GM19372 (cell line): ENCODE results near the gene NUTM2B.
"Not testable (repeated sequence)": the region's sequence is repeated elsewhere in the genome, so short reads cannot be mapped to it uniquely, and the experiment has no call there.

Source experiments
- ATAC-seq: cut with Tn5 transposase; IDR thresholded peaks from one replicate; pipeline ENCODE4 v1.9.1; 2021; ENCODE audit warnings: mild to moderate bottlenecking, low read depth, moderate library complexity; ENCODE audit not compliant: unreplicated experiment

The NUTM2B gene

DNA sequence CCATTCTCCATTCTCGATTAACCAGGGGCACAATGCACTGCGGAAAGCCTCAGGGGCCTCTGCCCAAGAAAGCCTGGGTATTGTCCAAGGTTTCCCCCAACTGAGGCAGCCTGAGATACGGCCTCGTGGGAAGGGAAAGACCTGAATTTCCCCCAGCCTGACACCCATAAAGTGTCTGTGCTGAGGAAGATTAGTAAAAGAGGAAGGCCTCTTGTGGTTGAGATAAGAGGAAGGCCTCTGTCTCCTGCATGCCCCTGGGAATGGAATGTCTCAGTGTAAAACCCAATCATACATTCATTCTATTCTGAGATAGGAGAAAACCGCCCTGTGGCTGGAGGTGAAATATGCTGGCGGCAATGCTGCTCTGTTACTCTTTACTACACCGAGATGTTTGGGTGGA lies 41.8 kb downstream of the NUTM2B start:
- ATAC-seq: not testable (repeated sequence)

DNA sequence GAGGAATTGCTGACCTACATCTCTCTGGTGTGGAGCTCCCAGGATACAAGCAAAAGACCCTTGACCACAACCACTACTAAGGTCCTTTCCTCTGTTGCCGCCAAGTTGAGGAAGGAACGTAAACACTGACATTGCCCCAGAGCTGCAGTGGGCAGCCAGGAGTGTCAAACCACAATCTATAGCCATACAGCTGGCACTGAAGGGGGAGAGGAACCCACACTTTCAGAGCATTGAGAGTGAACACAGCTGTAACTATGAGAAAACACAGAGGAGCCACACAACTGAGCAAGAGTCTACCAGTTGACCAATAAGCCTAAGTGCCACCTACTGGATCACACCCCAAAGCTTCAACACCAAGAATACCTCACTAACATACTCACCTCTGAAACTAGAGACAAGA lies 45.5 kb downstream of the NUTM2B start:
- not testable (repeated sequence) for ATAC-seq

DNA sequence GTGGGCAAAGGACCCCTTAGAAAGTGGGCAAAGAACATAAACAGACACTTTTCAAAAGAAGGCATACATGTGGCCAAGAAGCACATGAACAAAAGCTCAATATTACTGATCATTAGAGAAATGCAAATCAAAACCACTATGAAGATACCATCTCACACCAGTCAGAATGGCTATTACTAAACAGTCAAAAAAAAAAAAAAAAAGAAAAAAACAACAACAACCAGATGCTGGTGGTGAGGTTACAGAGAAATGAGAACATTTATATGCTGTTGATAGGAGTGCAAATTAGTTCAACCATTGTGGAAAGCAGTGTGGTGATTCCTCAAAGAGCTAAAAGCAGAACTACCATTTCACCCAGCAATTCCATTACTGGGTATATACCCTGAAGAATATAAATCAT lies 50.6 kb downstream of the NUTM2B start:
- ATAC-seq: not testable (repeated sequence)

DNA sequence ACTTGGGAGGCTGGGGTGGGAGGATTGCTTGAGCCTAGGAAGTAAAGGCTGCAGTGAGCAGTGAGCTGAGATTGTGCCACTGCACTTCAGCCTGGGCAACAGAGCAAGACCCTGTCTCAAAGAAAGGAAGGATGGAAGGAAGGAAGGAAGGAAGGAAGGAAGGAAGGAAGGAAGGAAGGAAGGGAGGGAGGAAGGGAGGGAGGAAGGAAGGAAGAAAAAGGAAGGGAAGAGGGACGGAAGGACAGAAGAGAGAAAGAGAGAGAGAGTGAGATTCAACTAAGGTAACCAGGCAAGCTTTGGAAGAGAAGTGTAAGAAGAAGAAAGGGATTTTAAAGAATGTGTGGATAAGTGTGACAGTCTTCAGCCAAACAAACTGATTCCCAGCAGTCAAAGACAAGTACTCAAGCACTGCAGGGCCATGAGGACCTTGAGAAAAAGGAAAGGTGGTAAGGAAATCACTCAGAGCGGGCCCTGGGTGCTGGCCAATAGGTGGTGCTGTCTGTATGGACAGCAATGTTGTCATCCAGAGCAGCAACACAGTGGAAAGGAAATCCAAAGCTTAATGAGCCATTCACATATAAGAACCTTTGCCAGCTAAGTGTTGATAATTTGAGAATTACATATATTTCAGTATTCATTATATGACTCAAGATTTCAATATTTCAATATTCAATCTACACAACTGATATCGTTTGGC lies 55.4 kb downstream of the NUTM2B start:
- ATAC-seq: not testable (repeated sequence)
